GM12878 (cell line): ENCODE measurements around the gene RABL6. TPM values are rescaled to one million over a fixed set of nuclear protein-coding genes. Genes with fewer than 3 reads are reported as not detected.

ENCODE experiments used
- ATAC-seq: fragments of 200-7000 bp; cut with Tn5 transposase; 3 replicates; pipeline ENCODE4 v1.9.1; 2020; ENCODE audit warnings: mild to moderate bottlenecking, moderate library complexity
- BruUV-seq: library from RNA; stranded (reverse); fragments of 400-500 nt; replicated peaks from 2 replicates; lab custom pipeline; 2021; lab: Mats Ljungman, UMichigan
- CTCF ChIA-PET: fragments of 300-600 bp; sonication (Branson Sonifier 250); formaldehyde crosslinking; extraction: SDS; loops from one replicate; lab custom pipeline; 2021; ENCODE audit warnings: inconsistent platforms; lab: Yijun Ruan, JAX
- POLR2A ChIA-PET: fragments of 350-600 bp; formaldehyde crosslinking; extraction: SDS; loops from one replicate; lab custom pipeline; 2021; ENCODE audit warnings: inconsistent platforms; lab: Charles Lee
- RAD21 ChIA-PET: fragments of 300-600 bp; sonication (Branson Sonifier 250); formaldehyde crosslinking; loops from one replicate; lab custom pipeline; 2023; ENCODE audit warnings: antibody characterized with exemption; ENCODE audit not compliant: unreplicated experiment; lab: Charles Lee
- SMC1A ChIA-PET: fragments of 300-600 bp; sonication (Branson Sonifier 250); formaldehyde crosslinking; loops from one replicate; lab custom pipeline; 2023; ENCODE audit not compliant: unreplicated experiment, uncharacterized antibody; lab: Charles Lee
- DNase-seq: peaks from one replicate; pipeline ENCODE4 v3.0.0-alpha.2; 2011; ENCODE audit warnings: low read depth, low spot score
- FAIRE-seq: peaks from 3 replicates; lab custom pipeline; 2011; peaks lifted over from hg19 to GRCh38; lab: Jason Lieb, UNC
- H2AFZ ChIP-seq: 2 replicates; pipeline ENCODE4 v1.6.0; 2011; ENCODE audit warnings: low read depth, low read length, control low read depth; ENCODE audit not compliant: control insufficient read depth
- H3K27ac ChIP-seq: 2 replicates; pipeline ENCODE4 v1.5.1; 2011; ENCODE audit warnings: control low read depth; ENCODE audit not compliant: control insufficient read depth, insufficient read depth
- H3K27me3 ChIP-seq, 2 experiments: replicated peaks in 1 of 2; 2 replicates each; pipeline versions ENCODE4 v1.6.0 to v1.6.1; 2011; ENCODE audit warnings: low read length in 1 of 2; ENCODE audit not compliant: control insufficient read depth in 2 of 2, insufficient read depth in 2 of 2
- H3K36me3 ChIP-seq, 2 experiments: 2 replicates each; pipeline ENCODE4 v1.5.1; 2011; ENCODE audit warnings: low read length in 1 of 2; ENCODE audit not compliant: control insufficient read depth in 2 of 2, insufficient read depth in 2 of 2
- H3K4me1 ChIP-seq: 2 replicates; pipeline ENCODE4 v1.6.1; 2011; ENCODE audit warnings: mild to moderate bottlenecking, low read length, moderate library complexity, mixed read lengths; ENCODE audit not compliant: control insufficient read depth, insufficient read depth
- H3K4me2 ChIP-seq: 2 replicates; pipeline ENCODE4 v1.6.0; 2011; ENCODE audit warnings: control low read depth; ENCODE audit not compliant: control insufficient read depth, insufficient read depth
- H3K4me3 ChIP-seq: fragments of 200-600 bp; sonication (generic); 2 replicates; pipeline ENCODE4 v1.5.1; 2016
- H3K79me2 ChIP-seq: 2 replicates; pipeline ENCODE4 v1.6.0; 2011; ENCODE audit warnings: low read length; ENCODE audit not compliant: control insufficient read depth, insufficient read depth
- H3K9ac ChIP-seq: 2 replicates; pipeline ENCODE4 v1.8.0; 2011; ENCODE audit warnings: low read length, control low read depth, mixed read lengths; ENCODE audit not compliant: control insufficient read depth, insufficient read depth
- H3K9me3 ChIP-seq: replicated peaks from 3 replicates; pipeline ENCODE4 v1.5.1; 2011; ENCODE audit warnings: mild to moderate bottlenecking, low read length; ENCODE audit not compliant: control insufficient read depth, insufficient read depth
- H4K20me1 ChIP-seq: 2 replicates; pipeline ENCODE4 v1.6.0; 2011; ENCODE audit not compliant: control insufficient read depth, insufficient read depth
- IRF3 ChIP-seq: fragments of 450-650 bp; IDR thresholded peaks from 2 replicates; pipeline ENCODE4 v1.6.1; 2014; ENCODE audit warnings: mild to moderate bottlenecking
- JUNB ChIP-seq: IDR thresholded peaks from 2 replicates; pipeline ENCODE4 v1.6.1; 2016; ENCODE audit warnings: antibody characterized with exemption, mild to moderate bottlenecking
- NBN ChIP-seq: fragments of 450-650 bp; IDR thresholded peaks from 2 replicates; pipeline ENCODE4 v1.6.1; 2016
- NFYA ChIP-seq: IDR thresholded peaks from 2 replicates; pipeline ENCODE4 v1.6.1; 2011; ENCODE audit warnings: low read depth, mild to moderate bottlenecking, low read length, improper control_type of control experiment, borderline replicate concordance
- NR2F1 ChIP-seq: fragments of 450-650 bp; conservative IDR thresholded peaks from 2 replicates; pipeline ENCODE4 v1.6.1; 2017; ENCODE audit warnings: mild to moderate bottlenecking
- NRF1 ChIP-seq: conservative IDR thresholded peaks from 2 replicates; pipeline ENCODE4 v1.6.1; 2011; ENCODE audit warnings: mild to moderate bottlenecking, low read depth, low read length, improper control_type of control experiment
- PML ChIP-seq: IDR thresholded peaks from 2 replicates; pipeline ENCODE4 v1.6.1; 2012; ENCODE audit warnings: low read length, inconsistent platforms
- POLR2AphosphoS5 ChIP-seq: IDR thresholded peaks from 2 replicates; pipeline ENCODE4 v1.6.1; 2011; ENCODE audit warnings: mild to moderate bottlenecking, low read length, inconsistent platforms
- SMAD5 ChIP-seq: IDR thresholded peaks from 2 replicates; pipeline ENCODE4 v1.6.1; 2016; ENCODE audit warnings: antibody characterized with exemption, low read depth
- WGBS: methylation state at CpG from one replicate; pipeline ENCODE4 v1.1.6; 2016; ENCODE audit warnings: low lambda C conversion rate; ENCODE audit not compliant: insufficient replicate concordance, insufficient coverage; ENCODE audit errors: missing lambda C conversion rate; 5-methylcytosine and 5-hydroxymethylcytosine counted together
- in situ Hi-C: fragments of 300-500 bp; cut with MboI; formaldehyde crosslinking; loops from 9 replicates; pipeline ENCODE4 v1.14.3; 2018; ENCODE audit warnings: mixed read lengths
- intact Hi-C: fragments of 100-400 bp; cut with micrococcal nuclease; formaldehyde crosslinking; loops from one replicate; pipeline ENCODE4 v1.14.2; 2022; ENCODE audit not compliant: unreplicated experiment
- polyA plus RNA-seq, 11 experiments: library from polyadenylated mRNA; depleted of rRNA in 4 of 11; unstranded in 6 of 11; stranded (reverse) in 5 of 11; fragments of >200 nt; fragmentation: Nextera tagmentation in 4 of 11; fragmentation: Illumina TruSeq in 1 of 11; extraction: Ambion mirVana in 4 of 11; extraction: Trizol in 1 of 11; gene quantifications; 1 replicate in 1 of 11; 2 replicates in 10 of 11; pipeline versions ENCODE4 v1.2.1 to v1.2.3, GENCODE V29; 2011 to 2016; ENCODE audit warnings: inconsistent platforms in 2 of 11, missing spikeins in 2 of 11, low read depth in 1 of 11
- total RNA-seq, 4 experiments: library from RNA; depleted of rRNA in 3 of 4; stranded (reverse); fragments of >200 nt in 3 of 4; fragmentation: Illumina TruSeq in 1 of 4; extraction: Trizol in 1 of 4; gene quantifications; 2 replicates each; pipeline versions ENCODE4 v1.2.1 to v1.2.3, GENCODE V29; 2013 to 2021

The RABL6 gene
- total and polyA plus RNA-seq, 10 of the 15 experiments (the other 5 are each of a cell fraction or from before 2014, with no cell fraction given), result 1.4 to 134 (median 42.7) TPM

- CTCF ChIA-PET, result interaction anchor here (0.6 to 0.7 kb wide), 2 partner anchors 162 to 948 kb away, joined by 3 to 4 read pairs; no protein-coding TSS in a partner anchor
- Histone ChIP-seq H4K20me1 (0 out of 2 replicates have a peak, but pooled peaks cover 2% of the 10 kb centered on the region), H3K9me3 (no peaks in the 10 kb centered on the region), H3K79me2 (peaks cover 24% of the 10 kb centered on the region), H3K4me2 (no peak overlapping the region), H3K27me3 (no peaks in the 10 kb centered on the region), H3K36me3 (peaks cover 3 to 11% of the 10 kb centered on the region in 2 experiments; a peak in 3 of 4 replicates)
- DNase-seq, result no peak
- ATAC-seq, result no peak
- POLR2A ChIA-PET, result interaction anchor here (0.5 kb wide), 1 partner anchor 160 kb away, joined by 3 read pairs; no protein-coding TSS in a partner anchor
- in situ Hi-C loops, result no loop called here
- 94% methylated on average over 31 of the region's 31 CpGs for WGBS
- TF ChIP-seq NBN (no peak), NRF1 (no peak), POLR2AphosphoS5 (no peak), NFYA (no peak), IRF3 (no peak), SMAD5 (no peak), JUNB (no peak), PML (no peak), NR2F1 (no peak)
- TF ChIP-seq, all 136 proteins: peak for 0
- Histone ChIP-seq H3K4me3 (no peak overlapping the region), H3K27ac (no peak overlapping the region; the same call in 1 of the 2 replicates), H3K9ac (no peak overlapping the region), H3K4me1 (peaks cover 5% of the 10 kb centered on the region), H2AFZ (no peak overlapping the region)
- SMC1A ChIA-PET, result no interaction called here
- RAD21 ChIA-PET, result no interaction called here
- no peak for FAIRE-seq
- intact Hi-C loops, result no loop called here
- BruUV-seq, result no TSS peak
Observed at GRCh38 chr9:136862849-136863622, 55.3 kb downstream of the RABL6 start.
